Muscle of back (tissue), 13 donors: ENCODE data around the gene VWA1. TPM values are rescaled to one million over a fixed set of nuclear protein-coding genes. Genes with fewer than 3 reads are reported as not detected.

Experiments used
- DNase-seq, 3 donors: peaks; one replicate each; pipeline versions ENCODE4 v3.0.0 to v3.0.0-alpha.2; 2013
- long read RNA-seq, 9 donors: transcript quantifications; one replicate each; lab custom pipeline, GENCODE V29; 2026
- polyA plus RNA-seq, 10 donors: library from polyadenylated mRNA; unstranded; fragments of 120-200 nt; gene quantifications; one replicate each; pipeline ENCODE4 v1.2.1, GENCODE V29; 2013; ENCODE audit not compliant: insufficient read length in 10 of 10

The VWA1 gene
- 10 to 100 TPM; 39.3 to 78.6 (median 50.7) TPM for polyA plus RNA-seq
- long read RNA-seq, donor 1, full-length matches to known transcripts, result 28 of 28 reads
- long read RNA-seq, donor 1, partial matches to known transcripts, result 0 of 28 reads
- long read RNA-seq, donor 1, other reads (novel, unspliced or antisense), result 0 of 28 reads
- long read RNA-seq, donor 2, full-length matches to known transcripts, result 11 of 11 reads
- long read RNA-seq, donor 2, partial matches to known transcripts, result 0 of 11 reads
- long read RNA-seq, donor 2, other reads (novel, unspliced or antisense), result 0 of 11 reads
- long read RNA-seq, donor 3, result 0 reads
- long read RNA-seq, donor 4, full-length matches to known transcripts, result 7 of 29 reads
- long read RNA-seq, donor 4, partial matches to known transcripts, result 22 of 29 reads
- long read RNA-seq, donor 4, other reads (novel, unspliced or antisense), result 0 of 29 reads
- long read RNA-seq, donor 5, full-length matches to known transcripts, result 25 of 34 reads
- long read RNA-seq, donor 5, partial matches to known transcripts, result 9 of 34 reads
- long read RNA-seq, donor 5, other reads (novel, unspliced or antisense), result 0 of 34 reads
- long read RNA-seq, donor 6, full-length matches to known transcripts, result 24 of 24 reads
- long read RNA-seq, donor 6, partial matches to known transcripts, result 0 of 24 reads
- long read RNA-seq, donor 6, other reads (novel, unspliced or antisense), result 0 of 24 reads
- long read RNA-seq, donor 7, full-length matches to known transcripts, result 18 of 18 reads
- long read RNA-seq, donor 7, partial matches to known transcripts, result 0 of 18 reads
- long read RNA-seq, donor 7, other reads (novel, unspliced or antisense), result 0 of 18 reads
- long read RNA-seq, donor 8, full-length matches to known transcripts, result 12 of 25 reads
- long read RNA-seq, donor 8, partial matches to known transcripts, result 13 of 25 reads
- long read RNA-seq, donor 8, other reads (novel, unspliced or antisense), result 0 of 25 reads
- long read RNA-seq, donor 9, full-length matches to known transcripts, result 1 of 1 reads
- long read RNA-seq, donor 9, partial matches to known transcripts, result 0 of 1 reads
- long read RNA-seq, donor 9, other reads (novel, unspliced or antisense), result 0 of 1 reads

GRCh38 chr1:1435106-1435903 lies at the start of gene VWA1:
VWA1 (plus strand) TSS chr1:1435690; CDS start chr1:1435749, 59 bp downstream.
- peak in 2 of 3 donors; percentile 85 to 90 for DNase-seq

GRCh38 chr1:1385931-1386330 lies 49.6 kb upstream of the VWA1 start:
- DNase-seq, result no peak

- DNase-seq, result no peak
Observed at GRCh38 chr1:1387098-1388077, 48.1 kb upstream of the VWA1 start.

GRCh38 chr1:1388078-1388472 lies 47.4 kb upstream of the VWA1 start:
- no peak for DNase-seq

- DNase-seq, result no peak
Observed at GRCh38 chr1:1390675-1391074, 44.8 kb upstream of the VWA1 start.

- DNase-seq, result no peak
Observed at GRCh38 chr1:1391225-1391624, 44.3 kb upstream of the VWA1 start.

- no peak for DNase-seq
Observed at GRCh38 chr1:1393014-1393413, 42.5 kb upstream of the VWA1 start.

GRCh38 chr1:1393428-1393827 lies 42.1 kb upstream of the VWA1 start:
- DNase-seq, result no peak

- DNase-seq, result no peak
Observed at GRCh38 chr1:1394116-1394515, 41.4 kb upstream of the VWA1 start.

- no peak for DNase-seq
Observed at GRCh38 chr1:1395166-1395565, 40.3 kb upstream of the VWA1 start.

GRCh38 chr1:1397839-1398523 lies 37.5 kb upstream of the VWA1 start:
- DNase-seq, result no peak

- no peak for DNase-seq
Observed at GRCh38 chr1:1398677-1399186, 36.8 kb upstream of the VWA1 start.

GRCh38 chr1:1399187-1399871 lies 36.2 kb upstream of the VWA1 start, which contains the start of gene CCNL2:
CCNL2 (minus strand) TSS chr1:1399335; CDS start chr1:1399306, 29 bp downstream.
- peak; percentile 98 to 99 (median 98) for DNase-seq

- DNase-seq, result peak in 1 of 3 donors; percentile 30
Observed at GRCh38 chr1:1399872-1400575, 35.5 kb upstream of the VWA1 start.

- DNase-seq, result no peak
Observed at GRCh38 chr1:1400576-1401456, 34.7 kb upstream of the VWA1 start.

GRCh38 chr1:1401457-1402010 lies 34.0 kb upstream of the VWA1 start:
- no peak for DNase-seq
